GM12878 (cell line): ENCODE data around the gene SMIM38. TPM values are rescaled to one million over a fixed set of nuclear protein-coding genes. Genes with fewer than 3 reads are reported as not detected.

Experiments used
- ATAC-seq: fragments of 200-7000 bp; cut with Tn5 transposase; 3 replicates; pipeline ENCODE4 v1.9.1; 2020; ENCODE audit warnings: mild to moderate bottlenecking, moderate library complexity
- BruUV-seq: library from RNA; stranded (reverse); fragments of 400-500 nt; replicated peaks from 2 replicates; lab custom pipeline; 2021; lab: Mats Ljungman, UMichigan
- CTCF ChIA-PET: fragments of 300-600 bp; sonication (Branson Sonifier 250); formaldehyde crosslinking; extraction: SDS; loops from one replicate; lab custom pipeline; 2021; ENCODE audit warnings: inconsistent platforms; lab: Yijun Ruan, JAX
- POLR2A ChIA-PET: fragments of 350-600 bp; formaldehyde crosslinking; extraction: SDS; loops from one replicate; lab custom pipeline; 2021; ENCODE audit warnings: inconsistent platforms; lab: Charles Lee
- RAD21 ChIA-PET: fragments of 300-600 bp; sonication (Branson Sonifier 250); formaldehyde crosslinking; loops from one replicate; lab custom pipeline; 2023; ENCODE audit warnings: antibody characterized with exemption; ENCODE audit not compliant: unreplicated experiment; lab: Charles Lee
- SMC1A ChIA-PET: fragments of 300-600 bp; sonication (Branson Sonifier 250); formaldehyde crosslinking; loops from one replicate; lab custom pipeline; 2023; ENCODE audit not compliant: unreplicated experiment, uncharacterized antibody; lab: Charles Lee
- DNase-seq: peaks from one replicate; pipeline ENCODE4 v3.0.0-alpha.2; 2011; ENCODE audit warnings: low read depth, low spot score
- FAIRE-seq: peaks from 3 replicates; lab custom pipeline; 2011; peaks lifted over from hg19 to GRCh38; lab: Jason Lieb, UNC
- H2AFZ ChIP-seq: 2 replicates; pipeline ENCODE4 v1.6.0; 2011; ENCODE audit warnings: low read depth, low read length, control low read depth; ENCODE audit not compliant: control insufficient read depth
- H3K27ac ChIP-seq: 2 replicates; pipeline ENCODE4 v1.5.1; 2011; ENCODE audit warnings: control low read depth; ENCODE audit not compliant: control insufficient read depth, insufficient read depth
- H3K27me3 ChIP-seq, 2 experiments: replicated peaks in 1 of 2; 2 replicates each; pipeline versions ENCODE4 v1.6.0 to v1.6.1; 2011; ENCODE audit warnings: low read length in 1 of 2; ENCODE audit not compliant: control insufficient read depth in 2 of 2, insufficient read depth in 2 of 2
- H3K36me3 ChIP-seq, 2 experiments: 2 replicates each; pipeline ENCODE4 v1.5.1; 2011; ENCODE audit warnings: low read length in 1 of 2; ENCODE audit not compliant: control insufficient read depth in 2 of 2, insufficient read depth in 2 of 2
- H3K4me1 ChIP-seq: 2 replicates; pipeline ENCODE4 v1.6.1; 2011; ENCODE audit warnings: mild to moderate bottlenecking, low read length, moderate library complexity, mixed read lengths; ENCODE audit not compliant: control insufficient read depth, insufficient read depth
- H3K4me2 ChIP-seq: 2 replicates; pipeline ENCODE4 v1.6.0; 2011; ENCODE audit warnings: control low read depth; ENCODE audit not compliant: control insufficient read depth, insufficient read depth
- H3K4me3 ChIP-seq: fragments of 200-600 bp; sonication (generic); 2 replicates; pipeline ENCODE4 v1.5.1; 2016
- H3K79me2 ChIP-seq: 2 replicates; pipeline ENCODE4 v1.6.0; 2011; ENCODE audit warnings: low read length; ENCODE audit not compliant: control insufficient read depth, insufficient read depth
- H3K9ac ChIP-seq: 2 replicates; pipeline ENCODE4 v1.8.0; 2011; ENCODE audit warnings: low read length, control low read depth, mixed read lengths; ENCODE audit not compliant: control insufficient read depth, insufficient read depth
- H3K9me3 ChIP-seq: replicated peaks from 3 replicates; pipeline ENCODE4 v1.5.1; 2011; ENCODE audit warnings: mild to moderate bottlenecking, low read length; ENCODE audit not compliant: control insufficient read depth, insufficient read depth
- H4K20me1 ChIP-seq: 2 replicates; pipeline ENCODE4 v1.6.0; 2011; ENCODE audit not compliant: control insufficient read depth, insufficient read depth
- BHLHE40 ChIP-seq, 2 experiments: fragments of 450-650 bp in 1 of 2; IDR thresholded peaks; 2 replicates each; pipeline ENCODE4 v1.6.1; 2011 to 2017; ENCODE audit warnings: low read depth in 2 of 2, borderline replicate concordance in 1 of 2, improper control_type of control experiment in 1 of 2, low read length in 1 of 2, mild to moderate bottlenecking in 1 of 2
- IKZF1 ChIP-seq: fragments of 450-650 bp; conservative IDR thresholded peaks from 2 replicates; pipeline ENCODE4 v1.6.1; 2017; ENCODE audit warnings: antibody characterized with exemption, mild to moderate bottlenecking
- MXI1 ChIP-seq: fragments of 150-350 bp; IDR thresholded peaks from 2 replicates; pipeline ENCODE4 v1.6.1; 2011; ENCODE audit warnings: low read depth, mild to moderate bottlenecking, inconsistent platforms, low read length, improper control_type of control experiment
- MYB ChIP-seq: fragments of 150-350 bp; IDR thresholded peaks from 2 replicates; pipeline ENCODE4 v1.6.1; 2014; ENCODE audit warnings: mild to moderate bottlenecking, low read depth, low read length, borderline replicate concordance
- RAD21 ChIP-seq: IDR thresholded peaks from 2 replicates; pipeline ENCODE4 v1.6.1; 2011; ENCODE audit warnings: mild to moderate bottlenecking, low read depth, low read length, moderate library complexity; ENCODE audit not compliant: insufficient read depth
- SMC3 ChIP-seq: IDR thresholded peaks from 2 replicates; pipeline ENCODE4 v1.6.1; 2011; ENCODE audit warnings: low read length, improper control_type of control experiment, borderline replicate concordance
- ZNF217 ChIP-seq: fragments of 450-650 bp; IDR thresholded peaks from 2 replicates; pipeline ENCODE4 v1.6.1; 2017; ENCODE audit warnings: antibody characterized with exemption, mild to moderate bottlenecking
- WGBS: methylation state at CpG from one replicate; pipeline ENCODE4 v1.1.6; 2016; ENCODE audit warnings: low lambda C conversion rate; ENCODE audit not compliant: insufficient replicate concordance, insufficient coverage; ENCODE audit errors: missing lambda C conversion rate; 5-methylcytosine and 5-hydroxymethylcytosine counted together
- in situ Hi-C: fragments of 300-500 bp; cut with MboI; formaldehyde crosslinking; loops from 9 replicates; pipeline ENCODE4 v1.14.3; 2018; ENCODE audit warnings: mixed read lengths
- intact Hi-C: fragments of 100-400 bp; cut with micrococcal nuclease; formaldehyde crosslinking; loops from one replicate; pipeline ENCODE4 v1.14.2; 2022; ENCODE audit not compliant: unreplicated experiment
- polyA plus RNA-seq, 11 experiments: library from polyadenylated mRNA; depleted of rRNA in 4 of 11; unstranded in 6 of 11; stranded (reverse) in 5 of 11; fragments of >200 nt; fragmentation: Nextera tagmentation in 4 of 11; fragmentation: Illumina TruSeq in 1 of 11; extraction: Ambion mirVana in 4 of 11; extraction: Trizol in 1 of 11; gene quantifications; 1 replicate in 1 of 11; 2 replicates in 10 of 11; pipeline versions ENCODE4 v1.2.1 to v1.2.3, GENCODE V29; 2011 to 2016; ENCODE audit warnings: inconsistent platforms in 2 of 11, missing spikeins in 2 of 11, low read depth in 1 of 11
- total RNA-seq, 4 experiments: library from RNA; depleted of rRNA in 3 of 4; stranded (reverse); fragments of >200 nt in 3 of 4; fragmentation: Illumina TruSeq in 1 of 4; extraction: Trizol in 1 of 4; gene quantifications; 2 replicates each; pipeline versions ENCODE4 v1.2.1 to v1.2.3, GENCODE V29; 2013 to 2021
- TF ChIP-seq, protein P1 (sequence below): fragments of 450-650 bp; IDR thresholded peaks from 2 replicates; pipeline ENCODE4 v1.6.1; 2017; ENCODE audit warnings: antibody characterized with exemption, mild to moderate bottlenecking, moderate library complexity
- TF ChIP-seq, protein P2 (sequence below), 3 experiments: IDR thresholded peaks in 2 of 3; conservative IDR thresholded peaks in 1 of 3; 2 replicates each; pipeline ENCODE4 v1.5.1; 2011; ENCODE audit warnings: low read depth in 3 of 3, low read length in 3 of 3, mild to moderate bottlenecking in 3 of 3, control low read depth in 2 of 3, moderate library complexity in 2 of 3, inconsistent platforms in 1 of 3, mixed read lengths in 1 of 3; ENCODE audit not compliant: control insufficient read depth in 2 of 3, insufficient read depth in 1 of 3; ENCODE audit errors: extremely low read depth in 1 of 3

SMIM38 gene
- total and polyA plus RNA-seq, 10 of the 15 experiments (the other 5 are each of a cell fraction or from before 2014, with no cell fraction given): 0.15 to 5.0 (median 2.1) TPM; not detected in 1

GRCh38 chr11:69131121-69131566 lies 24.6 kb upstream of the SMIM38 start (continued):
- TF ChIP-seq, protein P1, sequence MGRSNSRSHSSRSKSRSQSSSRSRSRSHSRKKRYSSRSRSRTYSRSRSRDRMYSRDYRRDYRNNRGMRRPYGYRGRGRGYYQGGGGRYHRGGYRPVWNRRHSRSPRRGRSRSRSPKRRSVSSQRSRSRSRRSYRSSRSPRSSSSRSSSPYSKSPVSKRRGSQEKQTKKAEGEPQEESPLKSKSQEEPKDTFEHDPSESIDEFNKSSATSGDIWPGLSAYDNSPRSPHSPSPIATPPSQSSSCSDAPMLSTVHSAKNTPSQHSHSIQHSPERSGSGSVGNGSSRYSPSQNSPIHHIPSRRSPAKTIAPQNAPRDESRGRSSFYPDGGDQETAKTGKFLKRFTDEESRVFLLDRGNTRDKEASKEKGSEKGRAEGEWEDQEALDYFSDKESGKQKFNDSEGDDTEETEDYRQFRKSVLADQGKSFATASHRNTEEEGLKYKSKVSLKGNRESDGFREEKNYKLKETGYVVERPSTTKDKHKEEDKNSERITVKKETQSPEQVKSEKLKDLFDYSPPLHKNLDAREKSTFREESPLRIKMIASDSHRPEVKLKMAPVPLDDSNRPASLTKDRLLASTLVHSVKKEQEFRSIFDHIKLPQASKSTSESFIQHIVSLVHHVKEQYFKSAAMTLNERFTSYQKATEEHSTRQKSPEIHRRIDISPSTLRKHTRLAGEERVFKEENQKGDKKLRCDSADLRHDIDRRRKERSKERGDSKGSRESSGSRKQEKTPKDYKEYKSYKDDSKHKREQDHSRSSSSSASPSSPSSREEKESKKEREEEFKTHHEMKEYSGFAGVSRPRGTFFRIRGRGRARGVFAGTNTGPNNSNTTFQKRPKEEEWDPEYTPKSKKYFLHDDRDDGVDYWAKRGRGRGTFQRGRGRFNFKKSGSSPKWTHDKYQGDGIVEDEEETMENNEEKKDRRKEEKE: no peak
- TF ChIP-seq MYB: no peak
- TF ChIP-seq, all 136 proteins: peak for 0

DNA sequence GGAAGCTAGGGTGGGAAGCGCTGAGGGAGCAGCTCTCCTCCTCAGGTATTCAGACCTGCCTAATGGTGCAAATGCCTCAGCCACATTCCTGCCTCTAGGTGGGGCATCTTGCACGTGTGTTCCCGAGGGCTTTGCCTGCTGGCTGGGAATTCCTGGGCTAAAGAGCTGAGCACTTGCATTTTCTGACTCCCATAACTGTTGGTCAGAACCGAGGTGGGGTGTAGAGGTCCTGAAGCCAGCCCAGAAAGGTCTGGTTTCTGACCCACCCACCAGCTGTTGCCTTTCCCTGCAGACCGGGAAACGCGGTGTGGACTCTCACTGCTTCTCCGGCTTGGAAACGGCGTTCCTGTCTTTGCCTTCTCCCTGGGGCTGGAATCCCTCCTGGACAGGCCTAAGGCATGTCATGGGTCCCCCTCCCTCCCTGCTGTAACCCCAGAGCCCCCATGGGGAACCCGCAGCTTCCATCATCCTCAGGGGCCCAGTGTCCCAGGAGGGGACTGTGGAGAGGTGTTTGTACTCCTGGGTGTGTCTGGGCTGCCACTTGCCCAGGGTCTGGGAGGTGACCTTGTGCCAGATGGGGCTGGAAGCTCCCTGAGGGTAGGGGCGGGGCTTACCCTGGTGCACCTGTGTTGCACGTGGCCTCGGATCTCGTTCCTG lies 24.0 kb upstream of the SMIM38 start:
- in situ Hi-C loops (no loop called here), intact Hi-C loops (no loop called here)
- Histone ChIP-seq H3K4me3 (no peak overlapping the region), H2AFZ (no peak overlapping the region), H4K20me1 (no peaks in the 10 kb centered on the region), H3K27ac (no peak overlapping the region), H3K4me2 (no peak overlapping the region), H3K27me3 (no peaks in the 10 kb centered on the region), H3K36me3 (no peaks in the 10 kb centered on the region), H3K9ac (no peak overlapping the region), H3K79me2 (no peaks in the 10 kb centered on the region), H3K9me3 (peaks cover 25% of the 10 kb centered on the region; the same call in 2 of the 3 replicates), H3K4me1 (peaks cover 14% of the 10 kb centered on the region)
- SMC1A ChIA-PET: interaction anchor here (0.6 to 2.0 kb wide), 11 partner anchors 12 to 538 kb away, joined by 3 to 8 read pairs (median 3); no protein-coding TSS in a partner anchor
- 73% methylated on average over 15 of the region's 15 CpGs for WGBS
- TF ChIP-seq, protein P2, sequence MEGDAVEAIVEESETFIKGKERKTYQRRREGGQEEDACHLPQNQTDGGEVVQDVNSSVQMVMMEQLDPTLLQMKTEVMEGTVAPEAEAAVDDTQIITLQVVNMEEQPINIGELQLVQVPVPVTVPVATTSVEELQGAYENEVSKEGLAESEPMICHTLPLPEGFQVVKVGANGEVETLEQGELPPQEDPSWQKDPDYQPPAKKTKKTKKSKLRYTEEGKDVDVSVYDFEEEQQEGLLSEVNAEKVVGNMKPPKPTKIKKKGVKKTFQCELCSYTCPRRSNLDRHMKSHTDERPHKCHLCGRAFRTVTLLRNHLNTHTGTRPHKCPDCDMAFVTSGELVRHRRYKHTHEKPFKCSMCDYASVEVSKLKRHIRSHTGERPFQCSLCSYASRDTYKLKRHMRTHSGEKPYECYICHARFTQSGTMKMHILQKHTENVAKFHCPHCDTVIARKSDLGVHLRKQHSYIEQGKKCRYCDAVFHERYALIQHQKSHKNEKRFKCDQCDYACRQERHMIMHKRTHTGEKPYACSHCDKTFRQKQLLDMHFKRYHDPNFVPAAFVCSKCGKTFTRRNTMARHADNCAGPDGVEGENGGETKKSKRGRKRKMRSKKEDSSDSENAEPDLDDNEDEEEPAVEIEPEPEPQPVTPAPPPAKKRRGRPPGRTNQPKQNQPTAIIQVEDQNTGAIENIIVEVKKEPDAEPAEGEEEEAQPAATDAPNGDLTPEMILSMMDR (IDR thresholded peaks at IDR 0.05 in 2 of 3, conservative IDR thresholded peaks at IDR 0.05 in 1 of 3; ENCODE audit: control insufficient read depth in 2 of 3, extremely low read depth in 1 of 3, insufficient read depth in 1 of 3, low read depth in 3 of 3, low read length in 3 of 3): peak; percentile 33 to 66 (median 33); a peak in 4 of 6 replicates
- peak in 1 of 2 experiments; percentile 36; a peak in 1 of 4 replicates for TF ChIP-seq BHLHE40 (IDR thresholded peaks at IDR 0.05; ENCODE audit: borderline replicate concordance in 1 of 2, low read depth in 2 of 2, low read length in 1 of 2)
- peak; percentile 54; the same call in 1 of the 2 replicates for TF ChIP-seq SMC3
- 0 out of 2 replicates have a peak, but pooled peaks have one; percentile 34 for TF ChIP-seq IKZF1
- no peak for TF ChIP-seq ZNF217
- peak; percentile 63 for TF ChIP-seq RAD21
- TF ChIP-seq MXI1: no peak
- CTCF ChIA-PET: interaction anchor here (0.6 to 2.4 kb wide), 27 partner anchors 8 to 1332 kb away, joined by 3 to 9 read pairs (median 3); partner anchors contain the start of genes CCND1 and SMIM38
- RAD21 ChIA-PET: interaction anchor here (0.5 to 2.8 kb wide), 14 partner anchors 19 to 539 kb away, joined by 3 to 14 read pairs (median 4); partner anchors contain the start of gene SMIM38
- no TSS peak for BruUV-seq
- ATAC-seq (no peak), FAIRE-seq (no peak), DNase-seq (no peak)
- POLR2A ChIA-PET: no interaction called here
